GM21737 (cell line): ENCODE results near the gene PRR16.

ENCODE experiments used
- ATAC-seq: cut with Tn5 transposase; IDR thresholded peaks from one replicate; pipeline ENCODE4 v1.9.1; 2021; ENCODE audit warnings: mild to moderate bottlenecking, moderate library complexity; ENCODE audit not compliant: unreplicated experiment

The PRR16 gene

DNA sequence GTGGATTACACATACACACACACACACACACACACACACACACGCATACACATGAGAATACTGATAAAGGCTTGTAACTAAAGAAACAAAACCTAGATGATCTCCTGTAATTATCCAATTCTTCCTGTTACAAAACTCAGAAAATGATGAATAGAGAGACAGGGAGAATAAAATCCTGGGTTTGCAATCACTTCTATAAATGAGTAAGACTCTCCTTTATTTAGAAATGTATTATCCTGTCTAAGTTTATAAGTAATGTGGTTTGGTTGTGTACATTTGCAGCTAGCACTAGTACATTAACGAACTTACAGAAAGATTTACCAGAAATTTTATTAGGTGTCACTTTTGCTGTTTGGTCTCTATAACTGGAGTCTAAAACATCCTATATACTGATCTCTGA, 2.8 kb upstream of the PRR16 start:
- no peak for ATAC-seq

DNA sequence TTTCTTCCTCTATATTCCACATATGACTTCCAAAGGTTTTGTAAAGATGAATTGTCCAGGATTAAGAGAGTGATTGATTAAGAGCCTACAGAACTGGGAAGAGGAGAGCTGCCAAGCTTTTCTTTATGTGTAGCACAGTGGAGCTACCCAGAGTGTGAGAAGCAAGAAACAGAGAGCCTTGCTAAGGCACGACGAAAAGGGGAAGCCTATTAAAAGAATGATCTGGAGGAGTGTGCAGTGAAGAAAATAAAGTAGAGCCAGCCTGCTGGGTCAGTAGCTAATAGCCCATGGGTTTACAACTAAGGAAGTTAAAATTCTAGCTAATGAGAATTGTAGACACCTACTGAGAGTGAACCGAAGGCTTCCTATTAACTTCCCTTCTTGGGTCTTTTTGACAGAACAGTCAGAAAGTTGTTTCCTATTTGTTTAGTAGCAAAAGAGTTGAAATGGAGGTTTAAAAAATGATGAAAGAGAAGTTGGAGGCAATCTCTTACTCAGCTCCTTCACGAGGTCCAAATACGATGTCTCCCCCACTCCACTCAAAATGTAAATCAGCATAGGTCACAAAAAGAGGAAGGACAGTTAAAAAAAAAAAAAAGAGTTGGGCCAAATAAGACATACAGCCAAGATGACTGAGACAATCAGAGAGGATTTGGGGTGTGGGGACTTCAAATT, 957 bp upstream of the PRR16 start:
- ATAC-seq, result no peak

DNA sequence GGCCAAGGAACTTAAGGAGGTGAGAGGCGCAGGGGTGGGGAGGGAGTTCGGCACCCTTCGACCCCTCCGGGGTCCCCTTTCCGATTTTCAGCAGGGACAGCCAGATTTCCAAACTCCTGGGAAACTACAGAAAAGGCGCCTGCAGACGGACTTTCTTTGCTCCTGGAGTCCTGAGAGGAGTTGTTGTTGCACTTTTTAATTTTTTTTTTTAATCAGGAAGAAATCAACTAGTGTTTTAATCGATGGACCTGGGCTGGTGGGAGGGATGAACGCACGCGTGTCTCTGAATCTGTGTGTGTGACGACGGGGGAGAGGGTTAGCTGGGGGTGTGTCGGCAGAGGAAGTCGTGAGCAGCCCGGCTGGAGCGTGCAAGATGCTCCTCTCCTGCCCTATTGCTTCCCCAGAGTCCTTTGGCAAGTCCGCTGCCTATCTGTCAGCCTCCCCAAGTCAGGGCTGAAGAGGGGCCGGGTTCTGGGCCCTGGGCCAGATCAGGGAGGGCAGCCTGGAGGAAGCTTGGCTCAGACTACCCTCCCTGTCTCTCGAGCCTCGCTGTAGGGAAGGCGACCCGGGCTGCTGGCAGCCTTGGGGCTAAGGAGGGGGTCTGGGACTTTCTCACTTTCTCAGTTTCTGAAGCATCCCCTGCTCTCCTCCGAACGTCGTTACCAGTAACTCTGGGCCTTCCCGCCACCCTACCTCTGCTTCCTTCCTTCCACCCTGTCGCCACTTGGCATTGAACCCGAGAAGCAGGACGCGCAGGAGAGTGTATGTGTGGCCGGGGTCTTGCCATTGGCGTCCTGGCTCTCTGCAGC, 731 bp downstream of the PRR16 start:
- ATAC-seq, result no peak

DNA sequence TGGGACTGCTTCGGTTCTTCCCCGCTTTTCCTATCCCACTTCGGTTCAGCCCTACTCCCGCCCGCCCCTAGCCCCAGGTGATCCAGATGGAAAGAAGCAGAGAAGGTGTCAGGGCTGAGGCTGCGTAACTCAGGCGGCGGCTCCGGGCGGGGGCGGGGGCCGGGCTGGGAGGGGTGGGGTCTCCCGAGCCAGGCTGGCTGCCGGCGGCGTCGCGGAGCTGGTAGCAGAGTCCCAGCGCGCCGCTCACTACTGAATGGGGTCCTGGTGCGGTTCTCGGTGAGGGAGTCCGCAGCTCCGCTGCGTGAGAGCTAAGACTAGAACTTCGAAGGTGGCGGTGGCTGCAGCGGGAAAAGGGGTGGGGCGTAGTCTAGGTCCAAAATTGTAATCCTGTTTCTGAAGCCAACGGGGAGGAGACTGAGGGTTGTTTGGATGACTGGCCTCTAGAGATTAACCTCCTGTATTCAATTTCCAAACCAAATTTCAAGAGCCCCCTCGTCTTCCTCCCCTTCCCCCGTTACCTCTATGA, 1.4 kb downstream of the PRR16 start:
- no peak for ATAC-seq

DNA sequence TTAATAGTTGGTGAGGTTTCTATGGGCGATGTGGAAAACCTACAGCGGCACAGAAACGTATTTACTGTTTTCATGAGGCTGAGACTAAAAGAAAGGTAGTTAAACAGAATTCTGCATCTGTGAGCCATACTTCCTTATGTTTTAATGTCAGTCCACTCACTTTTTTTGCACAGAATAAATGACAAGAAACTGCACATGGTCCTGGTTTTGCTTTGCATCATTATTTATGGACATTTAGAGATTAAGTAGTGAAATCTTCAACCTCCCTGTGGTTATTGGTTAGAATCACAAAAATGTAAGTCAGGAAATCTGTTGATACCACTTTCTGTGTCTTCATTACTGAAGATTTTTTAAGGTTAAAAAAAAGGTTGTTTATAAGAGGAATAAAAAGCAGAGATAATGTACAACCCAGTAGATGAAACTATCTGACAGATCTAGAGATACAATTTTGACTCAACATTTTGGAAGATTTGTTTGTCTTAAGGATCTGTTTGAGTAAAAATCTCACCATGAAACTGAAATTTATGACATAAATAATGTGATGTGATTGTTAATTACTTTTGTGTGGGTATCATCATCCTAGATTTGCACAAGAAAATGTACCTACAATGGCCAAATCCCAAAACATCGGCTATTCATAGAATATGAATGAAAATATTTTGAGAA, 2.4 kb downstream of the PRR16 start:
- no peak for ATAC-seq

DNA sequence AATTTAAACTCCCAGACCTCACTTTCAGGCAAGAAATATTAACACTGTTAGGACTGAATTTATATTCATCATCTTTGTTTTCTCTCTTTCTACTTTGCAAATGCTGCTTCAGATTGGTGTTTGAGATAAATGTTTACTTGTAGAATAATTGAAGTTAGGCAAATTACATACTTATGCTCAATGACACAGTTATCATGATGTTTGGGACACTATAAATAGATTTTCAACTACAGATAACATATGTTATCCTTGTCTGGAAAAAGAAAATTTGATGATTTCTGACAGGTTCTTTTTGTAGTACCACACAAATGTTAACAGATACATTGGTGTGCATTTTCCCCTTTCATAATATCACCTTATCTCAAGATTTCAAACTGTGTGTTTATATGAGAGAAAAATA, 7.9 kb downstream of the PRR16 start:
- ATAC-seq, result no peak

DNA sequence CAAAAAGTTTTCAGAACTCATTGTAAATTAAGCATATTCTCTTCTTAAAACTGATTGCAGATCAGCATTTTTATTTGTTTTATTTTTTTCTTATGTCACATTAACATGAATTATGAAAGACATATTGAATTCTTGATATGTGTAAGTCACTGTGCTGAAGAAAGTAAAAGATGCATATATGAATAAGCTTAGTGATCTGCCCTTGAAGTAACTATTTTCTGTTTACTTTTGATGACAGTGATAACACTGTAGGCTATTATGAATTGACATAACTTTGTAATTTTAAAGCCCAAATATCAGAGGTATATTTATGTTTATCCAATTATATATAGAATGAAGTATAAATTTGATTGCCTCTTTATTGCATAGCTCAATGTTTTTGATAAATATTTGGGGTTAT, 8.8 kb downstream of the PRR16 start:
- no peak for ATAC-seq

DNA sequence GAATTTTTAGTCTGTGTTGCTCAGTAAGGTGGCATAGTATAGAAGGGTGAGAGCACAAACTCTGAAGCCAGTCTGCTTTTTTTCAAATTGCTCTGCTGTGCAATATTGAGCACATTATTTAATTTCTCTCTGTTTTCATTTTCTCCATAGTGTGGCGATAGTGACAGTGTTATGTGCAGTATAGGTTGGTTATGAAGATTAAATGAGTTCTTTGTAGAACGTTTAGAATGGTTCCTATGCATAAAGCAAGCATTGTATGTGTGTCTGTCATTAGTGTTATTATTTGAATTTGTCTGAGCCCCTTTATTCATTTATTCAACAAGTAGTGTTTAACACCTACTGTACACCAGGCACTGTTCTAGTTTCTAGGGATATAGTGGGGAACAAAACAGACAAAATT, 9.2 kb downstream of the PRR16 start:
- no peak for ATAC-seq

DNA sequence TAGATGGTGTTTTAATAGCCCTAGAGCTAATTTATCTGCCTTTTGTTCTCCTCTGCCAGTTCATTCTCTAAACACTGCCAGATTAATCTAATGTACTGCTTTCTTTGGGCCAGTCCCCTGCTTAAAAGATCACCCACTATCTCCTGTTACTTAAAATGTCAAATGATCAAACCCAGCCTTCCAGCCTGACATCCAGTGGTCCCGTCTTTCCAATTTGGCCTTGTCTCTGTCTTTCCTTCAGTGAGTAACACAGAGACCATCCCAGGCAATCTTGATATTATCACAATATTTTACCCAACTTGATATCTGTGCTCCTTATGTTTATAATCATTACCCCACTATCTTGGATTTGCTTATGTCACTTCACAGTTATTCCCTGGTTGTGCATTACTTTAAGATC, 12.0 kb downstream of the PRR16 start:
- no peak for ATAC-seq

DNA sequence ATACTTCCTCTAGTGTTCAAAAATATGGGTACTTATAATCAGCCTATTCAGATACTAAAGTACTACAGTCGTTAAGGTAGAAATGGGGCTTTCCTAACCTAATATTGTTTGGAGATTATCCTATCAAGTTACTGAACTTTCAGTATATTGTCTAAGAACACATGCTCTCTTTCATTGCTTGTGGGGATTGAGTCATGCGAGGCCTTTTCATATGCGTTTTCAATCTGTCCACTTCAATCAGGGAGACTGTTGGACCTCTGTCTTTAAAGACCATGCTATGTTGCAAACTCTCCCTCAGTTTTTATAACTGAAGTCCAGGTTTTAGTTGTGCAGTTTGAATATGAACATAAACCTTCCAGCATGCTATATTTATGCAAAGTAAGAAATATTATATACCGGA, 15.0 kb downstream of the PRR16 start:
- no peak for ATAC-seq

DNA sequence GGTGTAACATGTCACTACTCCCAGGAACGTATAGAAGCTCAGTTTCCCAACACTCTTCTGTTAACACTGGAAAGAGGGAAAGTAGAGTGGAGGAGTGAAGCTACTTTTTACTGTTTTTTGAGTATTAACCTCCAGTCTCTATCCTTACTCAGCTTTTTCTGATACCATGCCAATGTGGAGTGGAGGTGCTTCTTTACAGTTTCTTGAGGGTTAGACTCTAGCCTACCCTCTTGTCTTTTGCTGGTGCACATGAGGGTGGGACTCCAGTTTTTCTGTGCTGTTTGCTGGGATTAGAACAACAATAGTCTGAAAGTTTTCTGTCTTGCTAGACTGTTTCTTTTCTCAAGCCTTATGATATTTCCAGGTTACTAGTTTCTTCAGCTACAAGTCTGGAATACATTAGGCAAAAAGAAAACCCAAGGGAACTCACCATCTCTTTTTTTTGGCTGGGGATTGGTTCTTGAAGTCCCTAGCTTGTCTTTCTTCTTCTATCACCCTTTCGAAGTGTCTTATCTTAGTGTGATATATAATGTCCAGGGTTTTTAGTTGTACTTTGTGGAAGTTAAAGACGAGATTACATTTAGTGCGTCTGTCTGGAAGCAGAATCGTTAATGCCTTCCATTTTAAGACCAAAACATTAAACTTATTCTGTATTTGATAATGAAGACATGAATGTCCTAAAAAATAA, 35.9 kb downstream of the PRR16 start:
- ATAC-seq, result no peak

DNA sequence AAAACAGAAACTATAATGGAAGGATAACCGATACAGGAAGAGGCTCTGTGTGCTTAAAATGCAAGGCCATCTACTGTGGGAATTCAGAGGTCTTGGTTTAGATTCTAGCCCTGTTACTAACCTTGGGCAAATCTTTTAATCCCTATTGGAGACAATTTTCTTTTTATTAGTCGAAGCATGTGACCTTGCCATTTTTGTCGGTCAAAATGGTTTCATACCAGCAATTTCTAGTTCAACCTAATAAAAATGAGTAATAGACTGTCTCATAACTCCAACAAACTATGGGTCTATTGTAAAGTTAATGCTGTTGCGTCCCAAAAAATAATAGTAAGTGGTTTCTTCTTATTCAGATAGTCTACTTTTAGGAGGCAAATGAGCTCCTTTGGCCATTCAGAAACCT, 38.4 kb downstream of the PRR16 start:
- no peak for ATAC-seq

DNA sequence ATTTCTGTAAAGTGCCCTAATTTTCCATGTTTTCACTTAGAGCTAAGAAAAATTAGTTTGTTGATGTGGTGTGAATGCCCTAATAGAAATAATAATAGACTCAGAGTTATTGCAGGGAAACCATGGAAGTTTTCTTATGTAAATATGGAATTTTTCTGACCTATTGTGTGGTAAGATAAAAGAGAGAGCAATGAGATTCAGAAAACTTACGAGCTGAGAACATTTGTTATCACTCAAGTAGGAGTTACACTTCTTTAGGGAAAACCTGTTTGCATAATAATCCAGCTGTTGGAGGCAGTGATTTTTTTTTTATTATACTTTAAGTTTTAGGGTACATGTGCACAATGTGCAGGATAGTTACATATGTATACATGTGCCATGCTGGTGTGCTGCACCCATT, 39.2 kb downstream of the PRR16 start:
- no peak for ATAC-seq

DNA sequence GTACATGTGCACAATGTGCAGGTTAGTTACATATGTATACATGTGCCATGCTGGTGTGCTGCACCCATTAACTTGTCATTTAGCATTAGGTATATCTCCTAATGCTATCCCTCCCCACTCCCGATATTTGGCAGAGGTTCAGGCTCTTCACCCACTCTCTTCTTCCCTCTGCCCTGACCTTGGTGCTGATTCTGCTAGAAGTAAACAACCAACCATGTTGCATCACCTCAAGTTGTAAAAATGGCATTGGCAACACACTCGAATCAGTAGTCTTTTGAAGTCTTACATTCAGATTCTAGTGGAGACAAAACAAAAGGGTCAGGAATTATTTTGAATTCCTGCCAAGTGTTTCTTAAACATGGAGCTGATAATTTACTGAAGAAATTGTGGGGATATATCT, 40.0 kb downstream of the PRR16 start:
- no peak for ATAC-seq

DNA sequence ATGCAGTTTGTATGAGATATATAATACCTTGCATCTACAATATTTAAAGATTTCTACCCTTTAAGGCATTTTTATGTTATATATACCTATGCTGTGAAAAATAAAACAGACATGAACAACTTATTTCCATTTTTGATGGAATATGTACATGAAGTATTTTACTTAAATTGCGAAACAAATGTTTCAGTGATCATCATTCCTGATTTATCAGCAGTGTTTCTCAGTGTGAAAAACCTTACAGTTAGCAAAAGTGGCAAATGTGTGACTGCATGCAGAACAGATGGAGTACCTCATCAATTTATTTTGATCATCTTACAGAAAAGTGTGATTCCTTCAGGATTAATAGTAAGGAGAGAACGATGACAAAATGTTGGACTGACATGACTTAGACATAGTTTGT, 43.1 kb downstream of the PRR16 start:
- no peak for ATAC-seq

DNA sequence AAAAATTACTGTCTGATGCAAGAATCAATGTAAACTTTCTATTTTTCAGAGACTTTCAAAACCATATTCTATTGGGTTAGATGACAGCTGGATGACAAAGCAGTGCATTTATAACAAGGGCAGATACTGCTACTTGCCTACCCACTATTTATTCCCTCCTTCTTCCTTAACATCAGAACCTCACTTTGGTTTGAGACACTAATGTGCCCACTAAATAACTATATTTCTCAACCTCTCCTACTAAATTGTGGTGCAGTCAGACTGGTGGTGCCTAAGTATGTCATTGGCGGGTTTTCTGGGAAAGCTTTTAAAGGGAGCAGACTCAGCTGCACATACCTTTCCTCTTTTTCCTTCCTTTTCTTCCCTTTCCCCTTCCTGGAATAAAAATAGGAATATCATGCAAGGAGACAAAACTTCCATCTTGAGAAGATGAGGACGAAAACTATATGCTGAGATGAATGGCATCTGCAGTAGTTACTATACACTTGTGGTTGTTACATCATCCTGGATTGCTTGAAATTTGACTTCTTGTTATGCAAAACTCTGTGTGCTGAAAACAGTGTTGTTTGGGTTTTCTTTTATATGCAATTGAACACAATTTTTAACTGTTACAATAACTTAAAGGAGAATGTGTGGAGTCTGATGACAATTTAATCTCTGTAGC, 43.8 kb downstream of the PRR16 start:
- ATAC-seq, result no peak

DNA sequence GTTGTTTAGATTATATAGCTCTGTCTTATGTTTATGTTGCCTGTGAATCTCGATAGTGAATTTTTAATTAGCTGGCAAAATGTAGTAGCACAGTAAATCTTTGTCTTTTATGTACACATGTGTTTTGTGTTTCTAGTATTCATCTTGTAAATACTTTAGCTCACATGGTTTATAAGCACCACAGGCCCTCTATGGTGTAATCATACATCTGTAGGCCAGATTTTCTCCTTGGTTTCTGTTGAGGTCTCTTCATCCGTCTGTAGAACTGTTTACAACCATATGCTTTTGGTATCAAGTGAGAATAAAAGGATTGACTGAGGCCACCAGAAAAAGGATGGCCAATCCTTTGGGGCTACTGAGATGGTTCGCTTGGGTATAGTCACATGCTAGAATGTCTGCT, 45.0 kb downstream of the PRR16 start:
- ATAC-seq, result no peak

DNA sequence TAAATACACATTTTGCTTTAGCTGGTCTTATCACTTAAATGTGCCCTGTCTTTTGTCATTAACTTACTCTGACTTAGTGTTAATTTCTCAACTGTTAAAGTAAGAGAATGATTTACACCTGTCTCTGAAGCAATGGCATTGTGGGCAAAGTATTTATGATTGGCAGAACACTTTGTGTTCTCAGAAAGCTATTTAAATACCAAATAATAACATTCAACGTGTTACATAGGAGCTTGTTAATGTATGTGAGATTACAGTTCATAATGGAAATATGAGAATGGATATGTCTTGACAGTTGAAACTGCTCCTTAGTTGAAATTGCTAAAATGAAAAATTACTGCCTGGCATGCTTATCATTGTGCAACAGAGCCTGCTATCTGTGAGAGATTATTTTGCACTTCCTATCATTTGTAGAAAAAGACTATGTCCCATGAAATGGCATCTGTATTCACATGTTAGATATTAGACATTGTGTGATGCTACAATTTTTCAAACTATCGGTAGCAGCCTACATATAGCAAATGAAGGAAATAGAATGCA, 46.1 kb downstream of the PRR16 start:
- ATAC-seq, result no peak

DNA sequence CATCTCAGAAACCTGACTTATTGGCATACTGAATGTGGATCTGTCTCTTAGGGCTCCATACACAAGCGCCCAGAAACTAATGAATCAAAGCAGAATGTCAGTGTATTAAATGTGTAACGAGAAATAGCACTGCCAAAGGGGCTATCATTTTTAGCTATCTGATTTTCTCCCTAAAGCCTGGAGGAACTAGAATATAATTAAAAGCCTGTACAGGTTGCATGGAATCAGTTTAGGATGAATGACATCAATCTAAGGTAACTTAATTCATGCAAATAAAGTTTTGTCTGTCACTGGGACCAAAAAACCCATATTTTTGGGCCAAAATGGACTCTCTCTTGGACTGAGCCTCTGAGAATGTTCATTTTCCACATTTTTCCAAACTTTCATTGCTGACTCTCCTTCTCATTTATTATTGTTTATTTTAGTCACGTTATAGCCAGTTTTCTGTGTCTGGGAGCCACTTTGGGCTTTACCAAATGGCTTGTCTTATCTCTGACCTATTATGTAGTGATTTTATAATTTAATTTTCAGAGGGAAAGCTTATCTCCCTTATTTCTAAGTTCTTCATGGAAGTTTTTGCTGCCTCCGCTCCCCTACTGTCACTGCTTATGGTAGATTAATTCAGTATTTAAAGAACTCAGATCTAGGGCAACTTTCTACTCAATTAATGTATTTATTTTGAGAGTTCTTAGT, 47.0 kb downstream of the PRR16 start:
- no peak for ATAC-seq

DNA sequence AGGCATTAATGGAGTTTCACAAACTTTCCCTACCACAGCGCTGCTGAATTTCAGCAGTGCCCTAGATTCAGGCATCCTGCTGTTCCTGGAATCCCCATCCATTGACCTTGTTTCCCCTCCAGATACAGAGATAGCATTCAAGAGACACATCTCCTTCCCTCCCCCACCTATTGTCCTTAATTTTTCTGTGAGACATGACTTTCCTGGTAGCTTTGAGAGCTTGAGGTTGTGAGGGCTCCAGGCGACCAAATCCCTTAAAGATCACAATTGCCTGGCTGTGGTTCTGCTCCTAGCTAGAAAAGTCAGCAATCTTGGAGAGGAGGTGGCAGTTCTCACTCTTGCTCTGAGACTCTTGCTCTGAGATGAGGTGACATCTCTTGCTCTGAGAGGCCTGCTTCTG, 48.0 kb downstream of the PRR16 start:
- no peak for ATAC-seq
